ENCODE data around the gene TAAR1.
"Not testable (repeated sequence)": the region's sequence is repeated elsewhere in the genome, so short reads cannot be mapped to it uniquely, and the experiment has no call there.

The TAAR1 gene

GRCh38 chr6:132651062-132651461 lies 7.9 kb downstream of the TAAR1 start:
- DNase-seq, result no peak

GRCh38 chr6:132650429-132650828 lies 8.6 kb downstream of the TAAR1 start:
- no peak for DNase-seq

- no peak for DNase-seq
Observed at GRCh38 chr6:132648828-132649227, 10.2 kb downstream of the TAAR1 start.

- no peak for DNase-seq
Observed at GRCh38 chr6:132648356-132648755, 10.6 kb downstream of the TAAR1 start.

- no peak for DNase-seq
Observed at GRCh38 chr6:132643547-132643946, 15.4 kb downstream of the TAAR1 start.

- DNase-seq, result not testable (repeated sequence)
Observed at GRCh38 chr6:132637135-132637534, 21.8 kb downstream of the TAAR1 start.

GRCh38 chr6:132635906-132636305 lies 23.1 kb downstream of the TAAR1 start:
- not testable (repeated sequence) for DNase-seq

- not testable (repeated sequence) for DNase-seq
Observed at GRCh38 chr6:132635288-132635687, 23.7 kb downstream of the TAAR1 start.

- no peak for DNase-seq
Observed at GRCh38 chr6:132634796-132635195, 24.2 kb downstream of the TAAR1 start.

- DNase-seq, result no peak
Observed at GRCh38 chr6:132633362-132633761, 25.6 kb downstream of the TAAR1 start.

- no peak for DNase-seq
Observed at GRCh38 chr6:132624175-132624574, 34.8 kb downstream of the TAAR1 start, which contains the start of gene TAAR2. TSS of gene TAAR2 (minus strand) at chr6:132624275. CDS start at chr6:132624275, 0 bp downstream.

GRCh38 chr6:132623106-132623845 lies 35.7 kb downstream of the TAAR1 start:
- no peak for DNase-seq

- no peak for DNase-seq
Observed at GRCh38 chr6:132616677-132617076, 42.3 kb downstream of the TAAR1 start.

- no peak for DNase-seq
Observed at GRCh38 chr6:132614554-132614953, 44.4 kb downstream of the TAAR1 start.

GRCh38 chr6:132612449-132613108 lies 46.4 kb downstream of the TAAR1 start:
- no peak for DNase-seq

- no peak for DNase-seq
Observed at GRCh38 chr6:132611616-132612015, 47.4 kb downstream of the TAAR1 start.

- DNase-seq, result no peak
Observed at GRCh38 chr6:132607544-132608233, 51.3 kb downstream of the TAAR1 start.

- no peak for DNase-seq
Observed at GRCh38 chr6:132604635-132605152, 54.3 kb downstream of the TAAR1 start.

GRCh38 chr6:132600900-132601299 lies 58.1 kb downstream of the TAAR1 start:
- not testable (repeated sequence) for DNase-seq

GRCh38 chr6:132598473-132598872 lies 60.5 kb downstream of the TAAR1 start:
- DNase-seq, result no peak

- DNase-seq, result no peak
Observed at GRCh38 chr6:132596201-132596600, 62.8 kb downstream of the TAAR1 start.
